ENCODE measurements around the gene DSC3.

The DSC3 gene

GRCh38 chr18:31042406-31043181 lies at the start of gene DSC3:
Gene DSC3, minus strand, starts transcription at chr18:31042742. Its CDS starts 82 bp downstream, at chr18:31042660.
- H3K36me3 ChIP-seq (ENCODE audit: control insufficient read depth in 2 of 2, insufficient read depth in 1 of 2, low read length in 2 of 2) = no peaks in the 10 kb centered on the region
- peak within 1 kb of the TSS; percentile 94 for H3K27ac ChIP-seq (ENCODE audit: extremely low read depth, low read depth, low read length)
- CTCF ChIA-PET = interaction anchor here (0.6 to 1.1 kb wide), 3 partner anchors 14 to 71 kb away, joined by 3 to 4 read pairs (median 3); no protein-coding TSS in a partner anchor
- no peaks in the 10 kb centered on the region for H3K4me1 ChIP-seq (ENCODE audit: control insufficient read depth, insufficient read depth, low read length)
- POLR2A ChIA-PET = interaction anchor here (0.7 to 2.8 kb wide), 17 partner anchors 10 to 900 kb away, joined by 3 to 12 read pairs (median 4); partner anchors contain the start of gene TRAPPC8
- peak within 1 kb of the TSS; percentile 79 for H3K4me3 ChIP-seq (ENCODE audit: low read depth, low read length)
- H3K9me3 ChIP-seq (ENCODE audit: control insufficient read depth, insufficient read depth, low read depth, low read length) = no peaks in the 10 kb centered on the region
- TF ChIP-seq KLF1 (tag by site-specific recombination; IDR thresholded peaks at IDR 0.05) (peak; percentile 57; the same call in 1 of the 2 replicates), ZNF776 (tag by site-specific recombination; IDR thresholded peaks at IDR 0.05; ENCODE audit: borderline replicate concordance) (no peak), REPIN1 (tag by site-specific recombination; IDR thresholded peaks at IDR 0.05; ENCODE audit: low read depth) (no peak), ZNF24 (tag by site-specific recombination; IDR thresholded peaks at IDR 0.05) (no peak), ZBTB6 (tag by site-specific recombination; IDR thresholded peaks at IDR 0.05) (no peak), ZNF148 (tag by site-specific recombination; IDR thresholded peaks at IDR 0.05; ENCODE audit: borderline replicate concordance) (no peak), ZNF221 (tag by site-specific recombination; IDR thresholded peaks at IDR 0.05; ENCODE audit: borderline replicate concordance) (no peak), GLIS2 (tag by site-specific recombination; IDR thresholded peaks at IDR 0.05) (peak; percentile 52; the same call in 1 of the 2 replicates), SP3 (tag by site-specific recombination; IDR thresholded peaks at IDR 0.05) (peak; percentile 17), ZNF16 (tag by site-specific recombination; IDR thresholded peaks at IDR 0.05; ENCODE audit: low read depth) (no peak), ZXDB (tag by site-specific recombination; IDR thresholded peaks at IDR 0.05) (no peak; the same call in 1 of the 2 replicates), ZFP37 (tag by site-specific recombination; IDR thresholded peaks at IDR 0.05) (peak; percentile 98), RBAK (tag by site-specific recombination; IDR thresholded peaks at IDR 0.05) (no peak), ZBTB44 (tag by site-specific recombination; IDR thresholded peaks at IDR 0.05) (no peak), ZNF223 (tag by site-specific recombination; IDR thresholded peaks at IDR 0.05) (no peak), ZNF629 (tag by site-specific recombination; IDR thresholded peaks at IDR 0.05) (no peak), ZBTB17 (tag by site-specific recombination; IDR thresholded peaks at IDR 0.05) (peak; percentile 69), ZNF10 (tag by site-specific recombination; IDR thresholded peaks at IDR 0.05) (no peak)
- TF ChIP-seq, protein P1, sequence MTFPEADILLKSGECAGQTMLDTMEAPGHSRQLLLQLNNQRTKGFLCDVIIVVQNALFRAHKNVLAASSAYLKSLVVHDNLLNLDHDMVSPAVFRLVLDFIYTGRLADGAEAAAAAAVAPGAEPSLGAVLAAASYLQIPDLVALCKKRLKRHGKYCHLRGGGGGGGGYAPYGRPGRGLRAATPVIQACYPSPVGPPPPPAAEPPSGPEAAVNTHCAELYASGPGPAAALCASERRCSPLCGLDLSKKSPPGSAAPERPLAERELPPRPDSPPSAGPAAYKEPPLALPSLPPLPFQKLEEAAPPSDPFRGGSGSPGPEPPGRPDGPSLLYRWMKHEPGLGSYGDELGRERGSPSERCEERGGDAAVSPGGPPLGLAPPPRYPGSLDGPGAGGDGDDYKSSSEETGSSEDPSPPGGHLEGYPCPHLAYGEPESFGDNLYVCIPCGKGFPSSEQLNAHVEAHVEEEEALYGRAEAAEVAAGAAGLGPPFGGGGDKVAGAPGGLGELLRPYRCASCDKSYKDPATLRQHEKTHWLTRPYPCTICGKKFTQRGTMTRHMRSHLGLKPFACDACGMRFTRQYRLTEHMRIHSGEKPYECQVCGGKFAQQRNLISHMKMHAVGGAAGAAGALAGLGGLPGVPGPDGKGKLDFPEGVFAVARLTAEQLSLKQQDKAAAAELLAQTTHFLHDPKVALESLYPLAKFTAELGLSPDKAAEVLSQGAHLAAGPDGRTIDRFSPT (tag by site-specific recombination; IDR thresholded peaks at IDR 0.05) = no peak; the same call in 1 of the 2 replicates
- TF ChIP-seq, protein P2, sequence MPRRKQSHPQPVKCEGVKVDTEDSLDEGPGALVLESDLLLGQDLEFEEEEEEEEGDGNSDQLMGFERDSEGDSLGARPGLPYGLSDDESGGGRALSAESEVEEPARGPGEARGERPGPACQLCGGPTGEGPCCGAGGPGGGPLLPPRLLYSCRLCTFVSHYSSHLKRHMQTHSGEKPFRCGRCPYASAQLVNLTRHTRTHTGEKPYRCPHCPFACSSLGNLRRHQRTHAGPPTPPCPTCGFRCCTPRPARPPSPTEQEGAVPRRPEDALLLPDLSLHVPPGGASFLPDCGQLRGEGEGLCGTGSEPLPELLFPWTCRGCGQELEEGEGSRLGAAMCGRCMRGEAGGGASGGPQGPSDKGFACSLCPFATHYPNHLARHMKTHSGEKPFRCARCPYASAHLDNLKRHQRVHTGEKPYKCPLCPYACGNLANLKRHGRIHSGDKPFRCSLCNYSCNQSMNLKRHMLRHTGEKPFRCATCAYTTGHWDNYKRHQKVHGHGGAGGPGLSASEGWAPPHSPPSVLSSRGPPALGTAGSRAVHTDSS (tag by site-specific recombination; IDR thresholded peaks at IDR 0.05) = no peak
- TF ChIP-seq, protein P3, sequence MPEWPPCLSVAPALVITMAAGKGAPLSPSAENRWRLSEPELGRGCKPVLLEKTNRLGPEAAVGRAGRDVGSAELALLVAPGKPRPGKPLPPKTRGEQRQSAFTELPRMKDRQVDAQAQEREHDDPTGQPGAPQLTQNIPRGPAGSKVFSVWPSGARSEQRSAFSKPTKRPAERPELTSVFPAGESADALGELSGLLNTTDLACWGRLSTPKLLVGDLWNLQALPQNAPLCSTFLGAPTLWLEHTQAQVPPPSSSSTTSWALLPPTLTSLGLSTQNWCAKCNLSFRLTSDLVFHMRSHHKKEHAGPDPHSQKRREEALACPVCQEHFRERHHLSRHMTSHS (tag by site-specific recombination; IDR thresholded peaks at IDR 0.05) = no peak
- TF ChIP-seq, protein P4, sequence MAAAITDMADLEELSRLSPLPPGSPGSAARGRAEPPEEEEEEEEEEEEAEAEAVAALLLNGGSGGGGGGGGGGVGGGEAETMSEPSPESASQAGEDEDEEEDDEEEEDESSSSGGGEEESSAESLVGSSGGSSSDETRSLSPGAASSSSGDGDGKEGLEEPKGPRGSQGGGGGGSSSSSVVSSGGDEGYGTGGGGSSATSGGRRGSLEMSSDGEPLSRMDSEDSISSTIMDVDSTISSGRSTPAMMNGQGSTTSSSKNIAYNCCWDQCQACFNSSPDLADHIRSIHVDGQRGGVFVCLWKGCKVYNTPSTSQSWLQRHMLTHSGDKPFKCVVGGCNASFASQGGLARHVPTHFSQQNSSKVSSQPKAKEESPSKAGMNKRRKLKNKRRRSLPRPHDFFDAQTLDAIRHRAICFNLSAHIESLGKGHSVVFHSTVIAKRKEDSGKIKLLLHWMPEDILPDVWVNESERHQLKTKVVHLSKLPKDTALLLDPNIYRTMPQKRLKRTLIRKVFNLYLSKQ (tag by site-specific recombination; IDR thresholded peaks at IDR 0.05; ENCODE audit: borderline replicate concordance) = no peak
- TF ChIP-seq, protein P5, sequence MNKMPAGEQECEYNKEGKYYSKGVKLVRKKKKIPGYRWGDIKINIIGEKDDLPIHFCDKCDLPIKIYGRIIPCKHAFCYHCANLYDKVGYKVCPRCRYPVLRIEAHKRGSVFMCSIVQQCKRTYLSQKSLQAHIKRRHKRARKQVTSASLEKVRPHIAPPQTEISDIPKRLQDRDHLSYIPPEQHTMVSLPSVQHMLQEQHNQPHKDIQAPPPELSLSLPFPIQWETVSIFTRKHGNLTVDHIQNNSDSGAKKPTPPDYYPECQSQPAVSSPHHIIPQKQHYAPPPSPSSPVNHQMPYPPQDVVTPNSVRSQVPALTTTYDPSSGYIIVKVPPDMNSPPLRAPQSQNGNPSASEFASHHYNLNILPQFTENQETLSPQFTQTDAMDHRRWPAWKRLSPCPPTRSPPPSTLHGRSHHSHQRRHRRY (tag by site-specific recombination; IDR thresholded peaks at IDR 0.05) = no peak
